H1 (cell line): ENCODE results near the gene CST6. TPM values are rescaled to one million over a fixed set of nuclear protein-coding genes. Genes with fewer than 3 reads are reported as not detected.

Source experiments
- CTCF ChIA-PET: fragments of 300-600 bp; sonication (Branson Sonifier 250); formaldehyde crosslinking; loops from one replicate; lab custom pipeline; 2021; ENCODE audit not compliant: partially characterized antibody; lab: Charles Lee
- POLR2A ChIA-PET: fragments of 300-600 bp; sonication (Branson Sonifier 250); formaldehyde crosslinking; loops from one replicate; lab custom pipeline; 2021; ENCODE audit warnings: inconsistent platforms; ENCODE audit not compliant: partially characterized antibody; lab: Charles Lee
- DNase-seq, 2 experiments: peaks; one replicate each; pipeline versions ENCODE4 v3.0.0 to v3.0.0-alpha.2; 2010 to 2022; ENCODE audit warnings: low spot score in 2 of 2, low read depth in 1 of 2, mixed read lengths in 1 of 2
- FAIRE-seq: peaks from 2 replicates; lab custom pipeline; 2011; peaks lifted over from hg19 to GRCh38; lab: Jason Lieb, UNC
- H2AFZ ChIP-seq: 2 replicates; pipeline ENCODE4 v1.8.1; 2012; ENCODE audit warnings: low read length, inconsistent platforms
- H2AK5ac ChIP-seq: 2 replicates; pipeline ENCODE4 v1.6.1; 2013; ENCODE audit warnings: low read depth, low read length
- H2BK120ac ChIP-seq: replicated peaks from 2 replicates; pipeline ENCODE3; 2013; ENCODE audit warnings: low read depth, low read length, inconsistent platforms
- H2BK12ac ChIP-seq: 2 replicates; pipeline ENCODE4 v1.6.1; 2013; ENCODE audit warnings: low read depth, low read length
- H2BK15ac ChIP-seq: 2 replicates; pipeline ENCODE4 v1.6.1; 2013; ENCODE audit warnings: low read length
- H2BK20ac ChIP-seq: 2 replicates; pipeline ENCODE4 v1.6.1; 2013; ENCODE audit warnings: low read length
- H2BK5ac ChIP-seq: 2 replicates; pipeline ENCODE4 v1.6.1; 2013; ENCODE audit warnings: low read depth, low read length
- H3K14ac ChIP-seq: 2 replicates; pipeline ENCODE4 v1.6.1; 2013; ENCODE audit warnings: inconsistent platforms; ENCODE audit not compliant: insufficient read length
- H3K18ac ChIP-seq: 2 replicates; pipeline ENCODE4 v1.6.1; 2013; ENCODE audit warnings: low read length; ENCODE audit errors: extremely low read depth
- H3K23ac ChIP-seq: 2 replicates; pipeline ENCODE4 v1.6.1; 2013; ENCODE audit warnings: inconsistent platforms; ENCODE audit not compliant: insufficient read length
- H3K23me2 ChIP-seq: 2 replicates; pipeline ENCODE4 v1.6.1; 2013; ENCODE audit warnings: low read depth, low read length
- H3K27ac ChIP-seq: 2 replicates; pipeline ENCODE4 v1.6.1; 2011; ENCODE audit warnings: low read depth, low read length, inconsistent platforms
- H3K27me3 ChIP-seq, 4 experiments: replicated peaks in 1 of 4; 1 replicate in 1 of 4; 2 replicates in 3 of 4; pipeline versions ENCODE4 v1.6.1 to v1.8.1; 2011 to 2013; ENCODE audit warnings: low read length in 3 of 4, mild to moderate bottlenecking in 3 of 4, inconsistent platforms in 2 of 4, mixed read lengths in 2 of 4, moderate library complexity in 1 of 4; ENCODE audit not compliant: control insufficient read depth in 3 of 4, insufficient read depth in 3 of 4; ENCODE audit errors: extremely low read depth in 1 of 4
- H3K36me3 ChIP-seq, 4 experiments: 2 replicates each; pipeline versions ENCODE4 v1.6.1 to v1.8.1; 2011 to 2013; ENCODE audit warnings: mild to moderate bottlenecking in 4 of 4, low read length in 3 of 4, moderate library complexity in 2 of 4, control low read depth in 1 of 4, inconsistent platforms in 1 of 4; ENCODE audit not compliant: insufficient read depth in 4 of 4, control insufficient read depth in 2 of 4
- H3K4ac ChIP-seq: replicated peaks from 2 replicates; pipeline ENCODE3; 2013; ENCODE audit warnings: low read length, low read depth, mixed read lengths, inconsistent platforms; ENCODE audit not compliant: insufficient read length
- H3K4me1 ChIP-seq, 4 experiments: replicated peaks in 1 of 4; 1 replicate in 1 of 4; 2 replicates in 3 of 4; pipeline versions ENCODE4 v1.6.1 to v1.8.1; 2011 to 2013; ENCODE audit warnings: low read length in 3 of 4, inconsistent platforms in 2 of 4, mixed read lengths in 1 of 4; ENCODE audit not compliant: insufficient read depth in 4 of 4, control insufficient read depth in 3 of 4
- H3K4me2 ChIP-seq, 2 experiments: 2 replicates each; pipeline versions ENCODE4 v1.6.1 to v1.8.1; 2011 to 2013; ENCODE audit warnings: low read depth in 2 of 2, low read length in 2 of 2, control low read depth in 1 of 2, inconsistent platforms in 1 of 2, mild to moderate bottlenecking in 1 of 2; ENCODE audit not compliant: insufficient read depth in 1 of 2
- H3K4me3 ChIP-seq, 4 experiments: fragments of 200-600, 300-600 bp in 1 of 4; sonication (generic), shearing (Covaris generic), sonication (Bioruptor Twin) in 1 of 4; 2 replicates each; pipeline versions ENCODE4 v1.5.1 to v1.8.1; 2011 to 2016; ENCODE audit warnings: low read length in 4 of 4, low read depth in 3 of 4, control low read depth in 2 of 4, inconsistent platforms in 2 of 4, mild to moderate bottlenecking in 2 of 4, mixed read lengths in 1 of 4, moderate library complexity in 1 of 4; ENCODE audit not compliant: insufficient read depth in 2 of 4; ENCODE audit errors: extremely low read depth in 1 of 4
- H3K56ac ChIP-seq: replicated peaks from 2 replicates; pipeline ENCODE3; 2013; ENCODE audit warnings: low read depth, mild to moderate bottlenecking, mixed read lengths, low read length, inconsistent platforms; ENCODE audit not compliant: insufficient read length
- H3K79me1 ChIP-seq: 2 replicates; pipeline ENCODE4 v1.6.1; 2013; ENCODE audit warnings: low read depth, low read length, control low read depth
- H3K79me2 ChIP-seq, 2 experiments: 2 replicates each; pipeline versions ENCODE4 v1.6.1 to v1.8.1; 2012 to 2013; ENCODE audit warnings: low read length in 2 of 2, mild to moderate bottlenecking in 2 of 2, inconsistent platforms in 1 of 2; ENCODE audit not compliant: insufficient read depth in 2 of 2, control insufficient read depth in 1 of 2
- H3K9ac ChIP-seq, 4 experiments: replicated peaks in 1 of 4; 1 replicate in 1 of 4; 2 replicates in 3 of 4; pipeline versions ENCODE4 v1.6.1 to v1.8.1; 2011 to 2013; ENCODE audit warnings: low read depth in 3 of 4, low read length in 3 of 4, control low read depth in 2 of 4, mild to moderate bottlenecking in 2 of 4, moderate library complexity in 2 of 4, inconsistent platforms in 1 of 4; ENCODE audit errors: extremely low read depth in 1 of 4
- H3K9me3 ChIP-seq, 2 experiments: 2 replicates each; pipeline versions ENCODE4 v1.6.1 to v1.8.1; 2012 to 2013; ENCODE audit warnings: mild to moderate bottlenecking in 2 of 2, moderate library complexity in 2 of 2, control low read depth in 1 of 2, inconsistent platforms in 1 of 2, low read depth in 1 of 2, low read length in 1 of 2, mixed read lengths in 1 of 2; ENCODE audit not compliant: insufficient read depth in 2 of 2
- H4K20me1 ChIP-seq, 2 experiments: replicated peaks in 1 of 2; 2 replicates each; pipeline versions ENCODE3 to v1.8.1; 2011 to 2013; ENCODE audit warnings: inconsistent platforms in 2 of 2, low read length in 2 of 2, mild to moderate bottlenecking in 1 of 2; ENCODE audit not compliant: insufficient read depth in 2 of 2, control insufficient read depth in 1 of 2
- H4K5ac ChIP-seq: 2 replicates; pipeline ENCODE4 v1.6.1; 2013; ENCODE audit warnings: low read length, low read depth, mixed read lengths, inconsistent platforms; ENCODE audit not compliant: insufficient read length
- H4K8ac ChIP-seq: 2 replicates; pipeline ENCODE4 v1.8.0; 2013; ENCODE audit warnings: mild to moderate bottlenecking, moderate library complexity, low read length, inconsistent platforms; ENCODE audit not compliant: insufficient read depth; ENCODE audit errors: extremely low read depth
- H4K91ac ChIP-seq: replicated peaks from 2 replicates; pipeline ENCODE3; 2013; ENCODE audit warnings: low read length, mixed read lengths, inconsistent platforms; ENCODE audit not compliant: insufficient read length
- NRF1 ChIP-seq: IDR thresholded peaks from 2 replicates; pipeline ENCODE4 v1.6.1; 2011; ENCODE audit warnings: mild to moderate bottlenecking, low read depth, low read length, improper control_type of control experiment
- POLR2AphosphoS5 ChIP-seq: IDR thresholded peaks from 2 replicates; pipeline ENCODE4 v1.6.1; 2011; ENCODE audit warnings: low read depth, low read length
- SIRT6 ChIP-seq: IDR thresholded peaks from one replicate; pipeline ENCODE4 v1.7.1; 2012; ENCODE audit warnings: low read length, inconsistent platforms
- SP4 ChIP-seq: IDR thresholded peaks from 2 replicates; pipeline ENCODE4 v1.6.1; 2012; ENCODE audit warnings: low read length, inconsistent platforms
- TBP ChIP-seq: IDR thresholded peaks from 2 replicates; pipeline ENCODE4 v1.6.1; 2011; ENCODE audit warnings: low read depth, low read length, improper control_type of control experiment
- WGBS, 2 experiments: shearing (Covaris generic) in 1 of 2; methylation state at CpG; one replicate each; pipeline versions ENCODE4 v1.1.6 to v1.1.7; 2013 to 2015; ENCODE audit warnings: low lambda C conversion rate in 2 of 2, mixed read lengths in 2 of 2, inconsistent platforms in 1 of 2, low coverage in 1 of 2, missing lambda C conversion rate in 1 of 2; ENCODE audit not compliant: insufficient replicate concordance in 2 of 2, insufficient coverage in 1 of 2, insufficient read length in 1 of 2; ENCODE audit errors: extremely low coverage in 1 of 2, missing lambda C conversion rate in 1 of 2; 5-methylcytosine and 5-hydroxymethylcytosine counted together
- polyA plus RNA-seq, 7 experiments: library from polyadenylated mRNA; depleted of rRNA in 3 of 7; stranded (reverse) in 5 of 7; unstranded in 2 of 7; fragments of >200 nt in 5 of 7; fragments of 200-250 nt in 2 of 7; gene quantifications; 1 replicate in 5 of 7; 2 replicates in 1 of 7; 4 replicates in 1 of 7; pipeline versions ENCODE4 v1.2.1 to v1.2.3, GENCODE V29; 2011 to 2013; ENCODE audit warnings: missing spikeins in 2 of 7, mixed read lengths in 2 of 7
- total RNA-seq: library from RNA; stranded (reverse); fragmentation: NEBNext Ultra II Directional; extraction: Animal tissue kit (Norgen Biotek cat#: 25700); gene quantifications from 2 replicates; pipeline ENCODE4 v1.2.1, GENCODE V29; 2021
- TF ChIP-seq, protein P1 (sequence below): IDR thresholded peaks from 2 replicates; pipeline ENCODE4 v1.6.1; 2012; ENCODE audit warnings: inconsistent platforms

The CST6 gene
- total and polyA plus RNA-seq, 2 of the 8 experiments (the other 6 are each of a cell fraction or from before 2014, with no cell fraction given): 1.6 to 7.6 TPM

DNA sequence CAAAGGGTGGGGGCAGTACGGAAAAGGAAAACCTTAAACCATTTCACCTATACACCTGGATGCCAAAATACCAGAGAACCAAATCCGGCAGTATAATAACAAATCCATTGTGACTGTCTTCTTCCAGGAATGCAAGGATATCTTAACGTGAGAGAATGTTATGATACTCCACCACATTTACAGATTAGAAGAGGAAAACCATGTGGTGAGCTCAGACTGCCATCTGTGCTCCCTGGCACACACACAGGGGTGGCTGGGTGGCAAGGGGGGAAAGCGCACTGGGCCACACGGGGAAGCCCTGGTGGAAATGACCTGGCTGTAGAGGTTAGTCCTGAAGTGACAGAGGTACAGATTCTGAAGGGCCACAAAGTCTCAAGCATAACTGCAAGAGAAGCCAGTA is 19.8 kb upstream of the CST6 start:
- no peaks in the 10 kb centered on the region for H3K79me1 ChIP-seq
- FAIRE-seq: no peak
- CTCF ChIA-PET: interaction anchor here (0.8 to 18.4 kb wide), 11 partner anchors 11 to 141 kb away, joined by 3 to 281 read pairs (median 4); partner anchors contain the start of genes CCDC85B, CST6 and FIBP

More for the DNA sequence above, 19.8 kb upstream of the CST6 start:
- Histone ChIP-seq H2AFZ (no peak overlapping the region), H4K5ac (no peak overlapping the region), H3K4me1 (no peaks in the 10 kb centered on the region), H3K9ac (no peak overlapping the region), H2BK5ac (no peak overlapping the region), H2BK15ac (no peak overlapping the region), H2BK20ac (no peak overlapping the region), H3K27me3 (no peaks in the 10 kb centered on the region; a peak in 1 of 7 replicates), H3K4ac (no peak overlapping the region), H3K36me3 (peaks cover 0 to 1% (median under 1%) of the 10 kb centered on the region in 4 experiments; a peak in 1 of 8 replicates), H3K4me3 (no peak overlapping the region), H4K8ac (no peak overlapping the region), H3K23ac (no peak overlapping the region), H3K9me3 (no peaks in the 10 kb centered on the region), H2BK120ac (no peak overlapping the region), H3K56ac (no peak overlapping the region), H3K23me2 (no peaks in the 10 kb centered on the region), H3K27ac (no peak overlapping the region), H3K14ac (no peak overlapping the region), H4K20me1 (peaks cover 0 to 6% of the 10 kb centered on the region in 2 experiments), H3K79me2 (no peaks in the 10 kb centered on the region), H3K4me2 (no peak overlapping the region), H3K18ac (no peak overlapping the region), H2AK5ac (no peak overlapping the region), H2BK12ac (no peak overlapping the region), H4K91ac (no peak overlapping the region)
- DNase-seq: no peak
- WGBS, 2 experiments: 89% methylated on average over 5 of the region's 5 CpGs; no CpG with 5 or more reads in 1 of the 2 experiments
- TF ChIP-seq SP4: no peak
- TF ChIP-seq, protein P1, sequence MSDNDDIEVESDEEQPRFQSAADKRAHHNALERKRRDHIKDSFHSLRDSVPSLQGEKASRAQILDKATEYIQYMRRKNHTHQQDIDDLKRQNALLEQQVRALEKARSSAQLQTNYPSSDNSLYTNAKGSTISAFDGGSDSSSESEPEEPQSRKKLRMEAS: no peak
- no peak for TF ChIP-seq POLR2AphosphoS5
- TF ChIP-seq NRF1: no peak
- no peak for TF ChIP-seq SIRT6
- no peak for TF ChIP-seq TBP
- POLR2A ChIA-PET: interaction anchor here (1.1 to 1.9 kb wide), 4 partner anchors 10 to 132 kb away, joined by 3 to 5 read pairs (median 4); partner anchors contain the start of genes BANF1, EIF1AD and MUS81
